ENCODE measurements around the gene HS3ST4.

HS3ST4 gene

GRCh38 chr16:25827709-25828108 is 135.9 kb downstream of the HS3ST4 start:
- TF ChIP-seq GATA3 (IDR thresholded peaks at IDR 0.05; ENCODE audit: low read depth, low read length) (no peak), GATA2 (IDR thresholded peaks at IDR 0.05; ENCODE audit: low read depth, low read length) (no peak)

DNA sequence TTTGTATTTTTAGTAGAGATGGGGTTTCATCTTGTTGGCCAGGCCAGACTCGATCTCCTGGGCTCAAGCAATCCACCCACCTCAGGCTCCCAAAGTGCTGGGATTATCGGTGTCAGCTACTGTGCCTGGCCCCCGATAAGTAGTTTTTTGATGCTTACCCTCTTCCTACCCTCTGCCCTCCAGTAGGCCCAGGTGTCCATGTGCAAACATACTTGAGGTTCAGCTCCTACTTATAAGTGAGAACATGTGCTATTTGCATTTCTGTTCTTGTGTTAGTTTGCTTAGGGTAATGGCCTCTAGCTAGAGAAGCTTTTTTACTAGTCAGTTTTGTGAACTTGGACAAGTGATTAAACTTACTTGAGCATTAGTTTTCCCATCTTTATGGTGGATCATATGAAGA is 136.8 kb downstream of the HS3ST4 start:
- no peak for TF ChIP-seq GATA2 (IDR thresholded peaks at IDR 0.05; ENCODE audit: low read depth, low read length)
- TF ChIP-seq GATA3 (IDR thresholded peaks at IDR 0.05; ENCODE audit: low read depth, low read length) = no peak

- TF ChIP-seq GATA3 (IDR thresholded peaks at IDR 0.05; ENCODE audit: low read depth, low read length) (no peak), GATA2 (IDR thresholded peaks at IDR 0.05; ENCODE audit: low read depth, low read length) (no peak)
Observed at GRCh38 chr16:25832291-25832690, 140.5 kb downstream of the HS3ST4 start.

DNA sequence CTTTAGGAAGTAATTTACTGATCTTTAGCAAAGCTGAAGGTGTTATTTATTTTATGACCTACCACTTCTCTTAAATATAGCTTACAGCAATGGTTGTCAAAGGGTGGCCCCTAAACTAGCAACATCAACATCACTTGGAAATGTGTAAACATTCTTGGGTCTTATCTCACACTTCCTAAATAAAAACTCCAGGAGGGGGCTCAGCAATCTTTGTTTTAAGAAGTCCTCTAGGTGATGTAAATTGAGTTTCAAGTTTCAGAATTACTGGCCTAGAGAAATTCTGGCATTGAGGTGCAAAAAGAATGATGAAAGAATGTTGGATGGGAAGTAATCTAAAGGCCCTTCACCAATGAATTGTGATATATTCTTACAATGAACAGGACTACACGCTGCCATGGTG is 142.3 kb downstream of the HS3ST4 start:
- TF ChIP-seq GATA3 (IDR thresholded peaks at IDR 0.05; ENCODE audit: low read depth, low read length) (no peak), GATA2 (IDR thresholded peaks at IDR 0.05; ENCODE audit: low read depth, low read length) (no peak)

DNA sequence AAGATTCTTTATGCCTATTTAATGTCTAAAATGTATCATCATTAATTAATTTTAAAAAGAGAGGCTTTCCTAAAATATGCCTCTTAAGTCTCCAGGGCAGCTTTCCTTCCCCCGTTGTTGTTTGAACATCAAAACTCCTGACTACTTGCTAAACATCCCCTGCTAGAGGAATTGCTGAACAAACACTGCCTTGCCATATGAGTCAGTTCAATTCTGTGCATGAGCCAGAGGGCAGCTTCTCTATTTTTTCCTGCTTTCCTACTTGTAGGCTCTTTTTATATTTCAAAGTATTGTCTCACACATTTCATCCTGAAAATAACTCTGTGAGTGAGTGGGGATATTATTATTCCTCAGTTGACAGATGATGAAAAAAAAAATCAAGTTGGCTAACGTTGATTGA is 143.4 kb downstream of the HS3ST4 start:
- TF ChIP-seq GATA3 (IDR thresholded peaks at IDR 0.05; ENCODE audit: low read depth, low read length) (no peak), GATA2 (IDR thresholded peaks at IDR 0.05; ENCODE audit: low read depth, low read length) (no peak)

GRCh38 chr16:25838724-25839186 is 147.0 kb downstream of the HS3ST4 start:
- TF ChIP-seq GATA3 (IDR thresholded peaks at IDR 0.05; ENCODE audit: low read depth, low read length) (no peak), GATA2 (IDR thresholded peaks at IDR 0.05; ENCODE audit: low read depth, low read length) (no peak)

DNA sequence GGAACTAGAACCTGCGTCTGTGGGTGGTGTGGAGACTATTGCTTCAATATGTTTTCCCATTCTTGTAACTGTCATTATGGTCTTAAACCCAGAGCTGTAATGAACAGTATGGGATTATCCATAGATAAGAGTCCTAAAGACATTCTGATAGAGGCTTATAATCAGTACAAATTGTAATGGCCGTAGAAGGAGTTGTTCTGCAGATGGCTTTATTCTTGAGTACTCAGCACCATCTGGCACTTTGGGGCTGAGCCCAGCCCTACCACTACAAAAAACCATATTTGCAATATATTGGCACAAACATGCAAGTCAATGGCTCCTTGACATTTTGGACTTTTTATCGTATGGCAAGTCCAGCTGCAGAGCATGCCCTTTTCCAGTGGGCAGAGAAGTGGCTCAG is 150.0 kb downstream of the HS3ST4 start:
- TF ChIP-seq GATA3 (IDR thresholded peaks at IDR 0.05; ENCODE audit: low read depth, low read length) (no peak), GATA2 (IDR thresholded peaks at IDR 0.05; ENCODE audit: low read depth, low read length) (no peak)

GRCh38 chr16:25845901-25846300 is 154.1 kb downstream of the HS3ST4 start:
- TF ChIP-seq GATA2 (IDR thresholded peaks at IDR 0.05; ENCODE audit: low read depth, low read length) (no peak), GATA3 (IDR thresholded peaks at IDR 0.05; ENCODE audit: low read depth, low read length) (no peak)

GRCh38 chr16:25854141-25854540 is 162.4 kb downstream of the HS3ST4 start:
- TF ChIP-seq GATA2 (IDR thresholded peaks at IDR 0.05; ENCODE audit: low read depth, low read length) = no peak
- TF ChIP-seq GATA3 (IDR thresholded peaks at IDR 0.05; ENCODE audit: low read depth, low read length) = no peak

DNA sequence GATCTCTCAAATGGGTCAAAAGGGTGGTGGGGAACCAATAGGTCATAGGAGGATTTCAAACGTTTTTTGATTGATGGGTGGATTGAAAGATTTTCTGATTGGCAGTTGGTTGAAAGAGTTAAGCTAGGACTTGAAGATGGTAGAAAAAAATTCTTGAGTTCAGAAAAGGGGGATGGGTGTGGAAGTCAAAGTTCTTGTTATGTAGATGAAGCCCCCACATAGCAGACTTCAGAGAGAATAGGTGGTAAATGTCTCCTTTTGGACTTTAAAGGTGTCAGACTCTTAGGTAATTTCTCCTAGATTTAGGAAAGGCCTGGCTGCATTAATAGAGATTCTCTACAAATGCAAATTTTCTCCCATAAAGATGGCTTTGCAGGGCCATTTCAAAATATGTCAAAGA is 163.3 kb downstream of the HS3ST4 start:
- TF ChIP-seq GATA2 (IDR thresholded peaks at IDR 0.05; ENCODE audit: low read depth, low read length) = no peak
- TF ChIP-seq GATA3 (IDR thresholded peaks at IDR 0.05; ENCODE audit: low read depth, low read length) = no peak

- TF ChIP-seq GATA2 (IDR thresholded peaks at IDR 0.05; ENCODE audit: low read depth, low read length) = no peak
- TF ChIP-seq GATA3 (IDR thresholded peaks at IDR 0.05; ENCODE audit: low read depth, low read length) = no peak
Observed at GRCh38 chr16:25855818-25856217, 164.1 kb downstream of the HS3ST4 start.

- TF ChIP-seq GATA2 (IDR thresholded peaks at IDR 0.05; ENCODE audit: low read depth, low read length) (no peak), GATA3 (IDR thresholded peaks at IDR 0.05; ENCODE audit: low read depth, low read length) (no peak)
Observed at GRCh38 chr16:25859645-25860044, 167.9 kb downstream of the HS3ST4 start.

DNA sequence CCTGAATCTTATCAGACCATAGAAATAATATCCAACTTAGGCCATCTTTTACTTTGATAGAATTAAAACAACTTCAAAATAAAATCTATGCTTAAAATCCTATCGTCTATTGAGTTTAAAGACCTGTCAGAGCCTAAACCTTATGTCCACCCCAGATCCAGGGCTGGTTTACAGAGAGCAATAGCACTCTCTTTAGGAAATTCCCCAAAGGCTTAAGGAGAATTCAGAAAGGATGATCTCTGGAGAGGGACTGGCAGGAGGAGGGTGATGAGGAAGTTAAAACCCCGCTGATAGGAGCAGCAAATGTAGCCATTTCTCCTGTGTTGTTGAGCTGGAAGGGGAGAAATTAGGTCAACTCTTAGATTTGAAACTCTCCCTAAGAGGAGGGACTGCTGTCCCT is 175.3 kb downstream of the HS3ST4 start:
- TF ChIP-seq GATA2 (IDR thresholded peaks at IDR 0.05; ENCODE audit: low read depth, low read length) (no peak), GATA3 (IDR thresholded peaks at IDR 0.05; ENCODE audit: low read depth, low read length) (no peak)

- TF ChIP-seq GATA3 (IDR thresholded peaks at IDR 0.05; ENCODE audit: low read depth, low read length) (no peak), GATA2 (IDR thresholded peaks at IDR 0.05; ENCODE audit: low read depth, low read length) (no peak)
Observed at GRCh38 chr16:25868106-25868505, 176.3 kb downstream of the HS3ST4 start.

DNA sequence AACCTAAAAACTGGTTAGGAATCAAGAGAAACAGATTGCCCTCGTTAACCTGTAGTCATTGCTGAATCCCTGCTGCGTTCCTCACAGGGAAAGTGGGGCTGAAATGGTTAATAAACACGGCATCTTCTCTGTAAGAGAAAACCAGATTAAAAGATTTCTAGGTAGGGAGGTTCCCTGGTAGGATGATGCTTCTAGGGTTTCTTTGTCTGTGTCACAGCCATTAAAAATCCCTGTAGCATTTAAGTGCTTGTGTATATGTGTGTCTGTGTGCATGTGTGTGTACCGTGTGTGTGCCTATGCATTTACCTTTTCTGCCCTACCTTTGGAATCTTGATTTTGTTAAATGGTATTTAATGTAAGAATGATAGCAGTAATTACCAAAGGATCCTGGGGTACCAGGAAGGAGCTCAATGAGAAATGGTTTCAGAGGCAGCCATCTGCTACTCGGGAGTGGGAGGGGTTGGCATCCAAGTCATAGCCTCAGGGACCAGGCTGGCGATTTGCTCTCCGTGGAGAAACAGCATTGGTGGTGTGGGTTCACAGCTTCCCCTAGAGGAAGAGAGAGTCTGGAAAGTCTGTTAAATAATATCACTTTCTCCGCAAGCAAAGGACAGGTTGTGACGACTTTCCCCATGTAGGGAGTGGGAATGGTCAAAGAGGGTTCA is 177.1 kb downstream of the HS3ST4 start:
- TF ChIP-seq GATA2 (IDR thresholded peaks at IDR 0.05; ENCODE audit: low read depth, low read length) (no peak), GATA3 (IDR thresholded peaks at IDR 0.05; ENCODE audit: low read depth, low read length) (no peak)

Data from SH-SY5Y (cell line).